Loucy (cell line): ENCODE results near the gene TMPRSS13.

Source experiments
- EZH2phosphoT487 ChIP-seq: fragments of 200-600 bp; IDR thresholded peaks from 2 replicates; pipeline ENCODE4 v1.6.1; 2018; ENCODE audit warnings: antibody characterized with exemption, mild to moderate bottlenecking, moderate library complexity, borderline replicate concordance
- TF ChIP-seq, protein P1 (sequence below): fragments of 200-600 bp; sonication (generic); conservative IDR thresholded peaks from 2 replicates; pipeline ENCODE4 v1.5.1; 2014; ENCODE audit warnings: mild to moderate bottlenecking, antibody characterized with exemption, low read length

DNA sequence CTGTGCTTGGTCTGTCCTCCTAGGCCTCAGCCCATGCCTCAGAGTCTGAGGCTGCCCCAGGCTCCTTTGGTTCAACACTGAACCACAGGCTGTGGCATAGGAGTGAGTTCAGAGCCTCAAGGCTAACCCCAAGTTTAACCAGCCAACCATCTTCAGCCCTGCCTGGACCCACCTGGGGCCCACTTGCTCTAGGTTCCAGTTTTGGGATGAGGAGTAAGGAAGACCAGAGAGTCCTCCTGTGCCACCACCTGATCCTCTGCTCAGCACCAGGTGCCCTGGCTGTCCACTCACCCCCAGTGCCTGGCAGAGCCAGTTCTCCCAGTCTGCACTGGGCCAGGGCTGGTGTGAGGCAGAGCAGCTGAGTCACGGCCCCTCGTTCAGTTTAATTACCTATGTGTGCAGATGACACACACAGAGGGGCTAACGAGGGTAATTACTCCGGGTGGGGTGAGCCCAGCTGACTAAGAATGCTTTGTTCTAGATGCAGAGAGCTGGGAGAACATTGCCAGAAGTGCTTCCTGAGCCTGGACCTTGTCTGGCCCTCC lies 12.0 kb upstream of the TMPRSS13 start:
- TF ChIP-seq, protein P1, sequence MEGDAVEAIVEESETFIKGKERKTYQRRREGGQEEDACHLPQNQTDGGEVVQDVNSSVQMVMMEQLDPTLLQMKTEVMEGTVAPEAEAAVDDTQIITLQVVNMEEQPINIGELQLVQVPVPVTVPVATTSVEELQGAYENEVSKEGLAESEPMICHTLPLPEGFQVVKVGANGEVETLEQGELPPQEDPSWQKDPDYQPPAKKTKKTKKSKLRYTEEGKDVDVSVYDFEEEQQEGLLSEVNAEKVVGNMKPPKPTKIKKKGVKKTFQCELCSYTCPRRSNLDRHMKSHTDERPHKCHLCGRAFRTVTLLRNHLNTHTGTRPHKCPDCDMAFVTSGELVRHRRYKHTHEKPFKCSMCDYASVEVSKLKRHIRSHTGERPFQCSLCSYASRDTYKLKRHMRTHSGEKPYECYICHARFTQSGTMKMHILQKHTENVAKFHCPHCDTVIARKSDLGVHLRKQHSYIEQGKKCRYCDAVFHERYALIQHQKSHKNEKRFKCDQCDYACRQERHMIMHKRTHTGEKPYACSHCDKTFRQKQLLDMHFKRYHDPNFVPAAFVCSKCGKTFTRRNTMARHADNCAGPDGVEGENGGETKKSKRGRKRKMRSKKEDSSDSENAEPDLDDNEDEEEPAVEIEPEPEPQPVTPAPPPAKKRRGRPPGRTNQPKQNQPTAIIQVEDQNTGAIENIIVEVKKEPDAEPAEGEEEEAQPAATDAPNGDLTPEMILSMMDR: no peak
- TF ChIP-seq EZH2phosphoT487: no peak
